Putamen (tissue), 1 donor: ENCODE measurements around the gene PDZD2.

Source experiments
- DNase-seq: peaks from one replicate; pipeline ENCODE4 v3.0.0-alpha.2; 2016; ENCODE audit warnings: low spot score

Gene PDZD2

DNA sequence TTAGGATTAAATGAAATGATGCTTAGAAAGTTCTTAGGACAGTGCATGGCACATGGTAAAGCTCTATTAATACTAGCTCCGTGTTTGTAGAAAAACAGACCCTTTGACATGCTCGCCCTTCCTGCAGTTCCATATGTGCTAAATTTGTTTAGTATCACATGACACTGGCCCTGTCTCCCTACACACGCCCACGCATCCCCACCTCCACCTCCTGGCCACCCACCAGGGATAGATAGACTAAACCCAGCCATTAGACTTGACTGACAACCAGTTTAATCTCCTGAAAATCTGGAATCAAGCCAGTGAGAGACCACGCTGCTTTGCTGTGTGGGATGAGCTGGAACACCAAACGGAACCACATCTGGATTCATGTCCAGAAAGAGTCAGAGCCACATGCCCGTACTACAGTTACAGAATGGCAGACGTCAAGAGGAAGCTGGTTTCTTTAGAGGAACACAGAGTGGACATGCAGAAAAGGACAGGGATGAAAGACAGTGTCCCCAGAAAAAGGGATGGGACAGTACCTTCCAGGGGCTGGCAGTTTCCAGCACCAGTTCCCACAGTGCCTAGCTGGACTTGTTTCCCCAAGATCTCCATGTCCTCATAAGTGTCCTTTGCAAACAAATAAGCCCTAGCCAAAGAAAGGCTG is 186.1 kb downstream of the PDZD2 start:
- DNase-seq, result no peak

DNA sequence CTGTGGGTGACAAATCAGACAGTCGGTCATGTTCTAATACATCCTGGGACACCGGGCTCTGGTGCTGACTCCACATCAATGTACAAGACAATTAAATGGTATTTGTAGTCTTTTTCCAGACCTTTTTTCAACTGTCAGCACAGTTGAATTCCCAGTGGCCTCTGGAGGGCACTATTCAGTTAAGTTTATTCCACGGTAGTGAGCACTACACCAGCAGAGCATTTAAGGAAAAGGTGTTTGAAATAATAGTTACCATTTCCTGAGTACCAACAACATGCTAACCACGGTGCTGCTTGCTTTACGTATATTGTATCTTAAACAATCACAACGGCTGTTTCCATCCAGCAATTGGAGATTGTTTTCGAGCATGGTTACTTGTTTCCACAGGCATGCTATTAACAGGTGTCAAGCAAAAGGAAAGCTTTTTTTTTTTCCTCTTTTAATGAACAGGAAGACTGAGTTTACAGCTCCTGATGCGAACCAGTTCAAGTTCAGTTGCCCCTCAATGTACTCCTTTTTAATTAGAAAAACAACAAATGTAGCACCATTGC is 186.7 kb downstream of the PDZD2 start:
- DNase-seq, result peak; percentile 66

DNA sequence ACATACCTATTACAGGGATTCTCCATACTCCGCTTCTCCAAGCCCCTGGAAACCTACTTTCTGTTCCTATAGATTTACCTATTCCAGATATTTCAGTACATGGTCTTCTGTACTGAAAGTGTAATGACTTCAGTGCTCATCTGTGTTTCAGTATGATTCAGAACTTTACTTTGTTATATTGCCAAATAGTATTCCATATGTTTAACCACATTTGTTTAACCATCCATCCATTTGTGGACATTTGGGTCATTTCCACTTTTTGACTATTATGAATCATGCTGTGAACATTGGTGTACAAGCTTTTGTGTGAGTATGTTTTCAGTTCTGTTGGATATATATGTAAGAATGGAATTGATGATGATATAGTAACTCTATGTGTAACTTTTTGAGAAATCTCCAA is 188.9 kb downstream of the PDZD2 start:
- no peak for DNase-seq

DNA sequence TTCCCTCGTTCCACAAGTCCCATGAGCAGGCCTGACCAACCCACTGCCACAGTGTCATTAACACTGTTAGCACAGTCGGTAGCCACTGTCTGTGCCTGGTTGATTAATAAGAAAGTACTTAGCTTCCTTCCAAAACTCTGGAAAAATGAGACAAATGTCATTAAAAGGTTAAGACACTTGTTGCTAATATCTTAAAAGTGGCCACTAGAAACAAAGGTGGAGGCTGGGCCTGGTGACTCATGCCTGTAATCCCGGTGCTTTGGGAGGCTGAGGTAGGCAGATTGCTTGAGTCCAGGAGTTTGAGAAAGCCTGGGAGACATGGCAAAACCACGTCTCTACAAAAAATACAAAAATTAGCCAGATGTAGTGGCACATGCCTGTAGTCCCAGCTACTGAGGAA is 194.0 kb downstream of the PDZD2 start:
- no peak for DNase-seq

DNA sequence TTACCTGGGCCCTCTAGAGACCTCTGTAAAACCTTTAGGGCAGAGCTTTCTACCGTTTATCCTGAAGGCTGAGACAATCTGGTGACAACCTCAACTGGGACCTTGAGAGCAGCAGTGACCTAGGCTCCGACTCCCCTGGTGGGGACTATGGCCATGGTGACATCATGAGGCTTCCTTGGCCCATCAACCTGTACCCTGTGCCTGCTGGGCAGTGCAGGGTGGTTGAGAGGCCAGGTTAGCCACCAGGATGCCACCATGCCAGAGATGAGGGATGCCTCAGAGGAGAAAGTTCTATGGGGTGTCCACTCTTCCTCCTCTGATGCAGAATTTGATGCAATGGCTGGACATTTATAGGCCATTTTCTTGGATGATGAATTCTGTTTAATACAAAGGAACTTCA is 194.8 kb downstream of the PDZD2 start:
- DNase-seq, result no peak

DNA sequence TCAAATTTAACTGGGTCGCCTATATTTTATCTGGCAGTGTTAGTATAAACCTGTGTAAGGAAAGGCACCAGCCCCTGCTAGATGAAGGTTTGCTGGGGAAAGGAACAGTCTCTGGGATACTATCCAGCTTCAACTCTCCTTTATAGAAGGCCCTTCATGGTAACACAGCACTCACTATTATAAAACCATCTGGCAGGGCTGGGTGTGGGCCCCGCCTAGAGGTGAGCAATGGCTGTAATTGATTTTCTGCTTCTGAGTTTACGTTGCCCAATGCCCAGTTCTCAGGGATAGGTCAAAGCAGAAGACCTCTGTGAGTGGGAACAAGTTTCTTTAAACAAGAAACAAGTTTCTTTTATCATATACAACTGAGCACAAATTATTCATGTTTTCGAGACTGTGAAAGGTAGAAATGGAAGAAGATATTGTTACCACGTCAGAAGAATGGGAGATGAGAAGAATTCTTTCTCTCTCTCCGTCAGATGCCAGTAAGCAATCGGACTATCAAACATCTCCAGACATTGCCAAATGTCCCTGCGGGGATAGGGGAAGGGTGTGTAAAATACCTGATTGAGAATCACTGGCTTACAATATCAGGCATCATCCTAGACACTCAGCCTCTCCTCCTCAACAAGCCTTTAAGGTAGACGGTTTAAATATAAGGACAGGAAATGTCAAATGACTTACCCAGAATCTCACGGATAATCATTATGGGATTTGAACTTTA is 205.9 kb downstream of the PDZD2 start:
- DNase-seq, result no peak

DNA sequence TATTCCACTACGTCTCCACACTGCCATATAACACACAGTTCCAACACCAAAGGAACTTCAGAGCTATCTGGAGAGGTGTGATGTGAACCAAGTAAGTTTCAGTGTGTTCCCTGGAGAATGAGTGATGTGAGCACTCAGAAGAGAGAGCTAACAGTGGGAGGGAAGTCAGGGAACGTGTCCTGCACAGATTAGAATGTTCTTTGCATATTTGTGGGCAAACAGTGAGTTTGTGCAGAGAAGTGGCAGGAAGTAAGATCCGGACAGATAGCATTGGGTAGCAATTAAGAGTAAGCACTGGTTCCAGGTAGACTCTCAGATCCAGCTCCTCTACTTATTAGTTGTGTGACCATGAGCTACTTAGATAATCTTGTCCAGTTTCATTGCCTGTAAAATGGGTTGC is 206.4 kb downstream of the PDZD2 start:
- DNase-seq, result no peak

DNA sequence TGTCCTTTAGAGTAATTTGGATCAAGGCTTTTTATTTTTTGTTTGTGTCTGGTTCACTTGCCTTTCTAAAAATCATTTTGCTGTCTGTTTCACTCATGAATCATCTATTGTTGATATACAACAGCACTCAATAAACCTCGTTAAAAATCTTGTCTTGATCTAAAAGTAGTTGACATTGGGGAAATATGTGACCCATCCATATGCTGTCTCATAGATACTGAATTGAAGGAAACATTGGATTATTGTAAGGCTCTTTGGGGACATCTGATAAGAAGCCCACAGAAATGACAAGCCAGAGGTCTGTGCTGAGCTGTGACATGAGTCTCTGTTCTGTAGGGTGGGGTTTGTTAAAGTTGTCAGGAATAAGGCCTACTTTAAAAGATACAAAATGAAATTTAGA is 208.0 kb downstream of the PDZD2 start:
- DNase-seq, result no peak

DNA sequence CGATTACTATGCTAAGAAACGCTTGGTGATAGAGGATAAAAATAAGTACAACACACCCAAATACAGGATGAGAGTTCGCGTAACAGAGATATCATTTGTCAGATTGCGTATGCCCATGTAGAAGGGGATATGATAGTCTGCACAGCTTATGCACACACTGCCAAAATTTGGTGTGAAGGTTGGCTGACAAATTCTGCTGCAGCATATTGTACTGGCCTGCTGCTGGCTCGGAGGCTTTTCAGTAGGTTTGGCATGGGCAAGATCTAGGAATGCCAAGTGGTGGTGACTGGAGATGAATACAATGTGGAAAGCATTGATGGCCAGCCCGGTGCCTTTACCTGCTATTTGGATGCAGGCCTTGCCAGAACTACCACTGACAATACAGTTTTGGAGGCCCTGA is 208.4 kb downstream of the PDZD2 start:
- DNase-seq, result no peak

DNA sequence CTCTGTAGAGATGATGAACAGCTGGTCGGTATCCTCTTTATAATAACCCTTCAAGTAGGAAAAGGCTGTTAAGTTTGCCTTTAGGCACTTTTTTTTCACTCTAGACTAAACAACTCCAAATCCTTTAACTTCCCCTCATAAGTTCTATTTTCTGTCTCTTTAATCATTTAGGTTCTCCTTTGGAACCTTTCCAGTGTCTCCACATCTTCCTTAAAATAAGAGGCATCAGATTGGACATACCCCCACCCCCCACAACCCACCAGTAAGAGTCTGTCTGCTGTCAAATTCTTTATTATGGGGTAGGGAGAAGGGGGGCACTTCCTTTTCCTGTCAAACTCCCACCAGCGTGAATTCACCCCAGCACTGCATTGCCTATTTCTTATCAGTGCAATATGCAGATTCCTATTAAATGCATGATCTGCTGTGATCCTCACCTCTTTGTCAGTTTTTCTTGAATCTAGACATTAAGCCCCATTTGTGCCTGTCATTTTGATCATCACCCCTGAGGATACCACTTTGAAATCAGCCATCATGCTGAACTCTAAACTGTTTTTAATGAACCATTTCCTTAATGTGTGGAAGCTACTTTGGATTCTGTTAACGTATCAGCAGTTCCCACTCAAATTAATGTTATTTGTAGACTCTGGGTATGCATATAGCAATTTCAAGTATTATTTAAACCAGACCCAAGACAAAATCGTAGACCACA is 212.2 kb downstream of the PDZD2 start:
- DNase-seq, result no peak

DNA sequence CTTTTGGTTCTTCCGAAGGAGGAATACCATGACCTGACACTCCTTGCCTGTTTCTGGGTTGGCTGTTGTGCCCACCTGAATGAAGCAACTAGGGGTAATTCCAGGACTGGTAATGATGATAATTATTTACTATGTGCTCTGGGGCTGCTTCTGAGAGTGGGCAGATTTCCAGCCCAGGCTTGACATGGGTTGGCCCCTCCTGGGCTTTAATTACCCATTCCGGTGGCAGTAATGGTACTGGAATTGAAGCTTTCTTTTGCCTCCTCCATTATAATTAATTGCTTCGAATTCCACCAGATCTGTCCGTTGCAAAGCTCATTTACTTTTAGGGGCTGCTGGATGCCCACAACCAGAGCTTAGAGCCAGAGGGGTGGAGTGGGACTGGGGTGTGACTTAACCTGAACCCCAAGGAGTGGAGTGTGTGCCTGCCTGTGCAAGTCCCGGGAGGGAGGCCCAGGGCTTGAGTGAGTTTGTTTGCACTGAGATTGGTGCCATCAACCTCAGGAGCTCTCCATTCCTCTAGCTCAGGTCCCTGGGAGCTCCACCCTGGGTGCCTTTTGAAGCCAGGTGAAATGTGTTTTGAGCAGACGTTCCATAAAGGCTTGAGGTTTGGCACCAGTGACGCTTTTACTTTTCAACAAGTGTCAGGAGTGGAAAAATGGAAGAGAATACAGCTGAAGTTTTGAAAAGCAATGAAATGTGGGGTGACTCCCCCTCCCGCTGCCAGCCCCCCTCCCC is 214.6 kb downstream of the PDZD2 start:
- no peak for DNase-seq

DNA sequence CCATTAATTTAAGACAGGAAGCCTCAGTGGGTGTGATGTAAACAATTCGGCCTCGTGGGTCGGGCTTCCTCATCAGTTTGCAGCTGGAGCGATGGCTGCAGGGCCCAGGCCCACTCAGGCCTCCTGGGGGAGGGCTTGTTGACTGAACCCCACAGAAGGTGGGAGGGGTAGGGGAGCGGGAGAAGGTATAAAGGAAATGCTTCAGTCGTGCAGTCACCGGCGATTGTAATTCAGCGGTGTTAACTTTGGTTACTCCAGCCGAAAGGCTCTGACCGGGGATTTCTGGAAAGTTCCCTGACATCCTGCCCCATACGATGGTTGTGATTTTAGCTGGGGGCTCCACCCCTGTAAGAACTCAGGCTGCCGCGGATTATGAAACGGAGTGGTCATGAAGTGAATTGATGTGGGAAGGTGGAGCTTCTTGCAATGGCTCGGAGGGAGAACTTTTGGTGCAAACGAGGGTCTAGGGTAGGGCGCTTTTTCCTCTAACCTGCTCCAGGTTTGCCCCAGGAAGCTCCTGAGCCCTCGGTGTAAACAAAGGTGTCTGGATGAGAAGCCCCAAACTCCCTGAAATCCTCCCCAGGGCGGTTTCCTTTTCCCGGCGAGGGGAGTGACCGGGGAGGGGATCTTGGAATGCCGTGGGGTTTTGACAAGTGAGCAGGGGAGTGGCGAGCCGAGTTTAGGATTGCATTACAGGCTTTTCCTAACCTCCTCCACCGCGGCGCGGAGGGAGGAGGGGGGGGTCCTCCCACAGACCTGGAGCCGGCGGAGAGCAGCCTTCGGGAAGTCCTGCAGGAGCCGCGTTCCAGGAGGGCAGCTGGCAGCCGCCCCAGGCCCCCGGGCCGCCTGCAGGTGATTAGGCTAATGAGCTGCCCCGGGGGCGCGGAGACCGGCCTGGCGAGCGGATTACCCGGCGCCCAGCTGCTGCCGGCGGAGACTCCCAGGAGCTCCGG is 215.5 kb downstream of the PDZD2 start:
- peak; percentile 40 for DNase-seq

DNA sequence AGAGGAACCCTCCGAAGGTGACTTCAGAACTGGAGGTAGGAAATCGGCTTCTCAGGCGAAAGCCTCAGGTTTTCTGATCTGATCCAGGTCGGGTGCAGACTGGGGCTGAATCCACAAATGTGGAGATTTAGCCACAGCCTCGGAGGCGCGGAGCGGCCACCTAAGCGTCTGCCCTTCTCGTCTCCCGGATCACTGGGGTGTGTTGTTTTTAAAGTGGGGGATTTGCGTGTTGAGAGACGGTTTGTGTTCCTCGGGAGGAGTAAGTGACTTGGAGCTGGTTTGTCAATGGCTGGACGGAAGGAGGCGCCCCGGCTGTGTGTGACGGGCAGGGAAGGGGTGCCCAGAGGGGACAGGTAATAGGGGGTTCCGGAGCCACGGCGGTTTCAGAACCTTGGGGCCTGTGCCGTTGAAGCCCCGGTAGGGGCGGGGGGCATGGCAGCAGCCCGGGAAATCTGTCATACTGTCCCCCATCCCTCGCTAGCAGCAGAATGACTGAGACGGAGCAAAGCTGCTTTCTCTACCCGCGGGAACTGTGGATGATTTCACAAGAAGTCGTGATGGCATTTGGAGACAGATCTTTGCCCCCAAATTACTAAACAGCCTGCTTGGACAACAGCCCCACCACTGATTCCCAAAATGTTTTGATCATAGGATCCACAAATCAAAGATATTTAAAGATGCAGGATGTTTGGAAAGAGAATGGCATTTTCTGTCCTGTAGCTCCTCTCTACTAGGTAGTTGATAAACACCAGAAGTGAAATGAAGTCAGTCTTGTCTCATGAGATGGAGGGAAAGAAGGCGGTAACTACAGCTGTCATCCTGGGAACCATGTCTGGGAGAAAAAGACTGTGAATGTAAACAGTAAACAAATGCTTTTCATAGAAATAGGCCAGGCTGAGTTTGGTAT is 216.5 kb downstream of the PDZD2 start:
- DNase-seq, result peak; percentile 63

DNA sequence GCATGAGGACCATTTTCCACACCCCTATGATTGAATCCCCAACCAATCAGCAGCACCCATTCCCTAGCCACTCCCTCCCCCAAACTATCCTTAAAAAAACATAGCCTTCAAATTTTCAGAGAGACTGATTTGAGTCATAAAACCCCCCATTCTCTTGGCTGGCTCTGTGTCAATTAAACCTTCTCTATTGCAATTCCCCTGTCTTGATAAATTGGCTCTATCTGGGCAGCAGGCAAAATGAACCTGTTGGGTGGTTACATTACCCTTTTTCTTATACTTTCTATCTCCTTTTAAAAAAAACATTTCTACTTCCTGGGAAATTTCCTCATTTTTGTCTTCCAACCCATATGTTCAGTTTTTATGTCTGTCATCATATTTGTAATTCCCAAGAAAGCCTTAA is 220.2 kb downstream of the PDZD2 start:
- no peak for DNase-seq

DNA sequence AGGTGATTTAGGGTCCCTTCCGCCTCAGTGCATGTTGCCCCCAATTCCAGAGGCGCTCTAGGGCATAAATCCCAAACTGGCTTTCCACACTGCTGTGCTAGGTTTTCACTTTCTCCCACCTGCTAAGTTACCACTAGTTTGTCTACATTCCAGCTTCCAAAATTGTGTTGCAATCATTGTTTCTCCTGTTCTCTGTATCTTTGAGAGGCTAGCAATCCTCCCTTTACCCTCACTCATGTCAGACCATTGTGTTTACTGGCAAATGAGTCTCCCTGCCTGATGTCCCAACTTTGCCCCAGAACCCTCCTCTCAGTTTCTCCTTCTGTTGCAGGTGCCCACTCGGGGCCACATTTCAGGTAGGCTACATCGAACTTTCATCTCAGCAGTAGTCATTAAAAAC is 221.3 kb downstream of the PDZD2 start:
- DNase-seq, result no peak

DNA sequence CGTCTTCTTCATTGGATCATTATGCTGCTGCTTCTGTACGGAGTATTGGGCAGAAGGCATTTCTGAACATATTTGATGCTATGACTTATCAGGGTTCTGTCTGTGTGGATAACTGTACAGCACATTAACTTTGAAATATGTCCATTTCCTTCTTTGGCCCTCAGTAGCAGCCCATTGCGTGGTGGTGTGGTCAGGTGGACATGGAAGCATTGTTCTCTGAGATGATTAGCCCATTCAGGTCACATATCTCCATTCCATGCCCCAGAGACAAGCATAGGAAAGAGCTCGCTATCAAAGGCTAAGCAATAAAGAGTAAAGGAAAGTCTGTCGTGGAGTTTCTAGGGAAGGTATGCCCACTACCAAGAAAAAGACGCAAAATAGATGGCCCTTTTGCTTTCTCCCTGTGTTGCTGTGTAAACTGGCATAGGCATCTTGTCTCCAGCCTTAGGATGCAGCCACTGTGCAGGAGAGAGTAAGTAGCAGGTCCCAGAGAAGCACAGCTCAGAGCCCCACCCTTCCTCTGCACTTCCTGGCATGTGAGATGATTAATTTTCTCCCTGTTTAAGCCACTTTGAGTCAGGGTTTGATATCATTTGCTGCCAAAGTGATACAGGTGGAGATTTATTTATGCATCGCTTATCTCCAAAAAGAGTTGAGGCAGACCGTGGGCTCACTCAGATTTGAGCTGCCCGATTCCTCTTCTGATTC is 221.9 kb downstream of the PDZD2 start:
- no peak for DNase-seq

DNA sequence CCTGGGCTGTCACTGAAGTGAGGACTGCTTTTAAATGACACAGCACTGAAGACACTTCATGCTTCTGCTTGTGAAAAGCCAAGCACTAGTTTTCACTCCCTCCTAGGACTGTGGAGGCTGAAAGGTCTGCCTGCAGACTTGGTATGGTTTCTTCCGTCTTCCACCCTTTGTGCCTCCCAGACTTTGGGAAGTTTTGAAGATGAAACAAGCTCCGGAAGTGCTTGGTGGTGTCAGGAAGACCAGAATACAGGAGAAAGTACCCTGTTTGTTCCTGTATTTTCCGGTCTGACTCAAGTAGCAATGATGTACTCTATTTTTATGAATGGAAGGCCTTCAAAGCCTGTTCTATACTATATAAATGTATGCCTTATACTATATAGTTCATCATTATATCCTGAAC is 222.7 kb downstream of the PDZD2 start:
- no peak for DNase-seq

DNA sequence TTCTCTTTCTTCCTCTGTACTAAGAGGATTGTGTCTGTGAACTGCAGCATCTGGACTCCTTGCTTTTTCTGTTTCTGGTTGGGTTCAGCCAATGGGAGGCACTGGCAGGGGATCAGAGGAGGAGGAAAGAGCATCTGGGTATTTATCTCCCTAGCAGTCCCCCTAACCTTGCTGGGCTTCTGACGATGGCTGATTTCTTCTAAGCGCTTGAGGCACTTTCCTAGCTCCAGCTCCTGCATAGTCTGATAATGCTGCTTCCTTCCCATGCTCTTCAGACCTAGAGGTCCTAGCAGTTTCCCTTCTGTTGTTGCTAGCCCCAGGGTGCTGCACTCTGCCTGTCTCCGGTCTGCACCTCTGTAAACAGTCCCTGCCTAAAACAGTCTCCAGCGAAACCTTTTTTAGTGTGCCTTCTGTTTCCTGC is 225.1 kb downstream of the PDZD2 start:
- DNase-seq, result no peak

DNA sequence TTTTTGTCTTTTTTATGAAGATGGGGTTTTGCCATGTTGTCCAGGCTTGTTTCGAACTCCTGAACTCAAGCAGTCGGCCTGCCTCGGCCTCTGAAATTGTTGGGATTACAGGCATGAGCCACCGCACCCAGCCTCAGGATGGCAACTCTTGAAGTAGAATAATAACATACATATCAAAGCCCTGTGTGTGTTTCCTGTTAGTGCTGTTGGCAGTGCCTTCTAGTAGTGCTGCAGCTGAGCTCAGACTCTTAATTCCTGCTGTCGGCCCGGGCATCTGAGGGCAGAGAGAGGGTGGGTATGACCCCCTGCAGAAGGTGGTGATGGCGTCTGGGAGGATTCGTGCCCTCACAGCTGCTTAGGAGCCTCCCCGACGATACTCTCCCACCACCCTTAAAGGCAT is 227.2 kb downstream of the PDZD2 start:
- DNase-seq, result no peak
